NT2/D1 (cell line): ENCODE measurements around the gene REV3L.

Source experiments
- SUZ12 ChIP-seq: IDR thresholded peaks from 2 replicates; pipeline ENCODE4 v1.6.1; 2011; ENCODE audit not compliant: insufficient read length, insufficient read depth; ENCODE audit errors: extremely low read depth
- YY1 ChIP-seq: IDR thresholded peaks from 2 replicates; pipeline ENCODE4 v1.6.1; 2011; ENCODE audit not compliant: insufficient read length, insufficient read depth
- ZNF274 ChIP-seq: IDR thresholded peaks from 2 replicates; pipeline ENCODE4 v1.6.1; 2011; ENCODE audit warnings: mild to moderate bottlenecking, low read depth, low read length

DNA sequence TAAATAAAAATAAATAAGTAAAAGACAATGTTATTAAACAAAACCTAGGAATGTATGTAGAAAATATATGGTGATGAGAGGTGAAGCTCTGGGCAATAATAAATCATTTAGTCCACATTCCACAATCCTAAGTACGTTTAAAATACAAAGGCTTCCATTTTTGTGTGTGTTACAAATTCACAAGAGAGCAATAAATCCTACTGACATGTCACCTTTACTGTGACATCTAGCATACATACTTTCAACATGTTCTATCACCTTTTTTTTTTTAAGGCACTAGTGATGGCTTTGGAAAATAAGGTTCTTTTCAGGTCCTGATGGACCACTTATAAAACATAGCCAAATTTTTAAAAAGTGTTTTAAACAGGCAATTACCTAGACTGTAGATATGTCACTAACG is 12.0 kb downstream of the REV3L start:
- TF ChIP-seq SUZ12 (no peak), YY1 (no peak), ZNF274 (no peak)
